A204.1 (cell line): ENCODE results near the gene ARHGDIB.

Source experiments
- FAIRE-seq: peaks from 2 replicates; lab custom pipeline; 2012; peaks lifted over from hg19 to GRCh38; lab: Jason Lieb, UNC

Gene ARHGDIB

DNA sequence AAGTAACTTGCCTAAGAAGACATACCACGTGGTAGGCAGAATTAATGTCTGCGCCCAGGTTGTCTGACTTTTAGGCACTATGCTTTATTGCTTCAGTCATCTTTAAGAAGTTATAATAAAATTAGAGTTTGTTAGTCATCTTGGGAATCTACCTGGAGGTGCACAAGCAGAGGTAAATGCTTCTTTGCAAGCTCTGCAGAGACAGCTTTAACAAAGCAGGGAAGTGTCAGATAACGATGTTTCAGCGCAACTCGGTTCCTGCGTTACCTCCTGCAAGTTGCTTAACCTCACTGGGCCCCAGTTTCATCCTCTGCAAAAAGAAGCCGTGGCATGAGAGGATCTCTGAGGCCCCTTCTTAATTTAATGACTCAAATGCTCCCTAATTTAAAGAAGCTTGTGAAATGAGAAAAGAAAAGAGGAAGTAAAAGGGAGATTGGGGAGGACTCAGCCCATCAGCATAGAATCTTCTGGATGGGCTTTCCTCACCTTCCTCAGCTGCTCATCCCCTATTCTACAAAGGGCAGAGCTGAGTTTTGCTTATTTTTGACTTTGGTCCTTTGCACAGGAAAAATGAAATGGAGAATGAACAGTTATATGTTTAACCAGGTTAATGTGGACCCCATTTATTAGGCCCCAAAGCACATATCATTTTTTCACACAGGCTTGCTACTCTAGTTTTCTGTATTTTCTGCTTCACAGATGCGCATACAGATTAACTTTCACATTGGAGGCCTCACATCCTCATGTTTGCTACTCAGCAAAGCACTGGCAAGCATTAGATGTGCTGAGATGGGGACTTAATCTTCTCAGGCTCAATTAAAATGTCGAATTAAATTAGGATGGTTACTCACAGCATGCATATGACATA, 5.1 kb downstream of the ARHGDIB start:
- no peak for FAIRE-seq

DNA sequence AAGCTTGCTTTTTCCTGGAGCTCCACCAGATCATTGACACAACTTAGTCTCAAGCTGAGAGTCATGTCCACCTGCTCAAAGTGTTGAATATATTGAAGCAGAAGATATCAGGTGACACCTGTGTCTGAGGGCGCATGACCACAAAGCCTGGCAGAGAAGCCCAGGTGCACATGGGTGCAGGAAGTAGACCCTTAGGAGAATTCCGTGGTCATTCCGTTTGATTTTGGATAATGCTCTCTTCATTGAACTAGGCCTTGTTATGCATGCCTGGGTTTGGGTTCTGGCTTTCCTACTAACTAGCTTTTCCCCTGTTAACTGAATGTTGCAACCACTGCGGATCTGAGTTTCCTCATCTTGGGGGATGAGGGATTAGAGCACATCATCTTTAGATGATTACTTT, 7.1 kb downstream of the ARHGDIB start:
- FAIRE-seq = no peak

- FAIRE-seq = no peak
Measured at GRCh38 chr12:14953752-14954151, 7.6 kb downstream of the ARHGDIB start.

DNA sequence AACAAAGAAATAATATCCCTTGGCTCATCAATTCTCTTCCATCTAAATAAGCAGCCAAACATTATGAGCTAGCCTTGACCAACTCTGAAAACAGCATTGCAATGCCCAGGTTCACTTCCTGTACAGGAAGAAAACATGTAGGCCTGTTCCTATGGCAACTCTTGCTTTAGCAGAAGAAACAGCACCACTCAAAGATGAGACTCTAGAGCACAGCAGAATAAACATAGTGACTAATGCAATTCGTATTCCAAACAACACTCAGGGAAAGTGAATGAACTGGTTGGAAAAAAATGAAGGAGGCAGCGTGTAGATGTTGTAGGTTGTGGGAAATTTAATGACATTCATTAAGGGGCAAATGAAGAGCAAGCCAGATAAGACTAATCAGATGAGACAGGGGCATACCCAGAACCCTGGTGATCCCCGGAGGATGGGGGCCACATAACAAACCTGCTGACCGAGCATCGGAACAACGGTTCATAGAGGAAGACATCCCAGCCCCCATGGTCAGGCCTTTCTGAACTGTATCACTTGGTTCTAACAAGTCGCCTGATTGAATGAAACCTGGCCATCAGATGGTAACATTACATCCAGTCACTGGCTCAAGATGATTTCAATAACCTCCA, 9.0 kb downstream of the ARHGDIB start:
- FAIRE-seq = no peak

DNA sequence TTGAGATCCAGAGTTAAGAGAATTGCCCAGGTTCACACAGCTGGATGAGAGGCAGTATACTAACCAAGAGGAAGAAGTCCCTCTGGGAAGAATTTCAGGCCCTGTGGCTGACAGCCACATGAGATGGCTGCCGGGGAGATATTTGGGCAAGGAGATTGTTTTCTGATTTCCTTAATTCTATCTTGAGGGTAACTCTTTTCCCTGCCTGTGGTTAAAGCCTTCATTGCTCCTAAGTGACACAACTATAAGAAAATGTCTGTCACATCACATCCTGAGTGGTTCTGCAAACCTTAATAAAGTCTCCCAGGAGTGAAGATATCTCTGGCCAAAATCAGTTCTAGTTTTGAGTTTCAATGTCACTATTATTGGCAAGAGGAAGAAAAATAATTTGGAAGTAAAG, 9.6 kb downstream of the ARHGDIB start:
- no peak for FAIRE-seq

GRCh38 chr12:14950982-14951746, 10.2 kb downstream of the ARHGDIB start:
- FAIRE-seq = no peak

- FAIRE-seq = no peak
Measured at GRCh38 chr12:14950421-14950820, 11.0 kb downstream of the ARHGDIB start.

- FAIRE-seq = no peak
Measured at GRCh38 chr12:14949631-14950030, 11.8 kb downstream of the ARHGDIB start.

- no peak for FAIRE-seq
Measured at GRCh38 chr12:14948672-14949071, 12.7 kb downstream of the ARHGDIB start.

DNA sequence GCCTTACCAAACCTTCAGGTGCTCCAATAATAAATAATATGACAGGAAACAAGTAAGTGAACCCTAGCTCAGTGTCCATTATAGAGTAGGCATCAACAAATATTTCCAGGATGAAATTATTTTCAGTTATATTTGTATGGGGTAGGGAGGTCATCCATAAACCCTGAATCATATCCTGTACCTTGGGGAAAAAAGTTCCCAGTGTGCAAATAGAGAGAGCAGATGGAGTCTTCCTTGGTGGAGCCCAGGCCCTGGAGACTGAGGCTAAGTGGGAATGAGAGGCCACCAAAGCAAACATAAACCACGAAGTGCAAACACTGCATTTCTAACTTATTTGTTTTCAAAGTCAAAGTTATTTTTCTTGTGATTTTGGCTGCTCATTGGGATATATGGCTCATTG, 14.5 kb downstream of the ARHGDIB start:
- FAIRE-seq = no peak

DNA sequence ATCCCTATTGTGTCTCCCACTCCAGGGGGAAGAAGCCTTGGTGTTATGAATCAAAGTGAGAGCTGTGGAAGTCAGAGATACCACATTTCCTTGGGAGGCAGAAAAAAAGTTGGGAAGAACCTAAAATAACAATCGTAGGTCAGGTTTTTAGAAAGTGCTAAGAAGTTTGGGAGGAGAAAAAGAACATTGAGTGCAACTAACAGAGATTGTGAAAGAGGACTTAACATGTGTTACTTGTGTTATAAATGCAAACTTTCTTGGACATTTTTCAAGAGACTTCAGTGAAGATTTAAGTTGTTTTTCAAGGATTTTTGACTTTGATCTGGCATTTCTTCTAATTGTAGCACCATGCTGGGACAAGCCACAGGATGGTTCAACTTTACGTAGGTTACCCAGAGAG, 15.2 kb downstream of the ARHGDIB start:
- no peak for FAIRE-seq

- no peak for FAIRE-seq
Measured at GRCh38 chr12:14942196-14942931, 19.0 kb downstream of the ARHGDIB start.

- no peak for FAIRE-seq
Measured at GRCh38 chr12:14941369-14941768, 20.0 kb downstream of the ARHGDIB start.

- FAIRE-seq = no peak
Measured at GRCh38 chr12:14938301-14938700, 23.1 kb downstream of the ARHGDIB start, which contains the start of gene ERP27. Gene ERP27, minus strand, starts transcription at chr12:14938537. Its CDS starts 29 bp downstream, at chr12:14938508.

- no peak for FAIRE-seq
Measured at GRCh38 chr12:14937689-14938088, 23.7 kb downstream of the ARHGDIB start.

DNA sequence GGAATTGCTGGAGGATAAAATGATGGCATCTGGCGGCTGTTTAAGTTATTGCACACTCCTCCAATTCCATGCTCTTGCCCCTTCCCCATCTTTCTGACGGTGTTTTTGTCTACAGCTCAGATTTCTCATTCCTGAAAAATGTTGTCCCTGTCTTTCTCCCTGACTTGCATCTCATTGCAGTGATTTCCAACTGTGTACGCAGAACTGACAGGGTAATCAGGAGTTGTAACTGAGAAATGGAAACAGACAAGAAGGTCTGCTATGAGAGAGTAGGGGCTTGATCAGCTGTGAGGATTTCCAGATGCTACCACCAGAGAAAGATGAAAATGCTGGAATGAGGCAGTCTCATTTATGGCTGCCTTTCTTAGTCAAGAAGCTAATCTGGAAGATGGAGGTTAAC, 24.4 kb downstream of the ARHGDIB start:
- FAIRE-seq = no peak

GRCh38 chr12:14936224-14936861, 25.1 kb downstream of the ARHGDIB start:
- no peak for FAIRE-seq

DNA sequence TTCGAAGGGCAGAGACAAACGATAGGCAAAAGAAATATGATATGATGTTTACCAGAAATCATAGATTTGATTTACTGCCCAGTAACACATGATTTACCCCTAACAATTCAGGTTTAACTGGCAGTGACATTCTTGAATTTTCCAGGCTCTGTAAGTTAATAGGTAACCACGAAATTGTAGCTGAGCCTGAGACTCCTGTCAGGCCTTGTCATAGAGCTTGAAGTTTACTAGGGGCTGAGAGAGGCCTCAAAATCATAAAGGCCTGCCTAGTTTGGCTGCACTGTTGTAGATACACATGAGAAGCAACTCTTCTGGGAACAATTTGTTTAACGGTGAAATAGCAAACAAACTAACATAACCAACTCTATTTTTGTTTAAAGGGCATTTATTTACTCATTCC, 26.4 kb downstream of the ARHGDIB start:
- FAIRE-seq = no peak

DNA sequence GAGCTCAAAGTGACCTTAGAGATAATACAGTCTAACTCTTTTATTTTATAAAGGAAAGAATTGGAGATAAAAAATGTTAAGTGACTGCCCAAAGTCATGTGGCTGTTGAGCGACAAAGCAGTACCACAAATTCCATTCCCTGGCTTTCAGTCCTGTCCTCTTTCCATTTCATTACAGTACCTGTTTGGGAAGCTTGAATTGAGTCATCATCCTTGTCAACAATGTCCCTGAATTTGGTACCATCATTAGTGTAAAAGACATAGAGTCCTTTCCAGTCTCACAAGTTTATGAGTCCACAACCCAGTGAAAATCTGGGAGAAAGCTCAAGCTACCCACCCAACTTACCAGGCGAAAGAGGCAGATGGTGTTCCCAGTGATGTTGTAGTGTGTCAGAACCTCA, 26.9 kb downstream of the ARHGDIB start:
- FAIRE-seq = no peak

DNA sequence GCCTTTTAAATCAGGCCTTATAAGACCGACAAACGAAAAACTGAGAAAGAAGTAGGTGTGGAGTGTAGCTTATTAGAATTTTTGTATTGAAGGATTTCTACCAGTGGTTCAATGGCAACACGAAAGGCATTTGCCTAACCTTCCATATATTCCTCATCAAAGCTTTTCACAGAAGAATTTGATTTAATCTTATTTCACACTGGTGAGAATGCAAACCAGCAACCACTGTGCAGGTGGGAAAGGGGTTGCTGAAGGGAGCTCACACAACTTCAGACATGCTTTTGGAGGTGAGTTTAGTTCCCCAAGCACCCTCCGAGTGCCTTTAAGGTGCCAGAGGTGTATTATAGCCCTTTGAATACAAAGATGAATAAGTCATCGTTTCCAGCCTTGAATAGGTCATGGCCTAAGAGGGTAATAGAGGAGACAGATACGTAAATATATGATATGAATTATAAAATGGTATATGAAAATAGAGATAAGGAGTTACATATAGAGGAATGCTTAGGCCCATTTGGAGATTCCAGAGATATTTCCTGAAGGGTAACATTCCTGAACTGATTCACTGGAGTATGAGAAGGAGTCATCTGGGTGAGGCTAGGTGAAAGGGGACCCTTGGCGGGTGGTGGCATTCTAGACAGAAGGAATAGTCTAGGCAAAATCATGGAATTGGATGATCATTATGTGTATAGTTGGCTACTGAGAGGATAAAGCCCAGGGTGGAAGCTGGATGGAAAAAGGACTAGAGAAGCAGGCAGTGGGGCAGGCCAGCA, 29.4 kb downstream of the ARHGDIB start:
- no peak for FAIRE-seq

- no peak for FAIRE-seq
Measured at GRCh38 chr12:14931359-14931758, 30.0 kb downstream of the ARHGDIB start.
